ENCODE results near the gene CALY. TPM values are rescaled to one million over a fixed set of nuclear protein-coding genes. Genes with fewer than 3 reads are reported as not detected.

Gene CALY
- total RNA-seq, 1 donor from 2014 or later: not detected

Small RNA genes lying within 50 kb of the gene (small RNA-seq; reads per million reads assigned to genes)
- not detected for gene AL360181.4 (ENCODE audit: low replicate concordance)
- not detected for gene BANF1P2 (ENCODE audit: low replicate concordance)
- gene MIR3944 (ENCODE audit: low replicate concordance): 0.07 reads per million

Other genes starting within 250 kb of the CALY start
- gene ADGRA1, start 249.0 kb downstream of the CALY start, total RNA-seq: 0.10 TPM
- gene KNDC1, start 176.7 kb downstream of the CALY start, total RNA-seq: 1.1 TPM
- not detected for gene UTF1, start 106.7 kb downstream of the CALY start, total RNA-seq
- 0.20 TPM for gene VENTX, start 99.0 kb downstream of the CALY start, total RNA-seq
- 6.3 TPM for gene ADAM8, start 60.0 kb downstream of the CALY start, total RNA-seq
- 29.1 TPM for gene TUBGCP2, start 28.0 kb downstream of the CALY start, total RNA-seq
- gene ZNF511, start 28.0 kb downstream of the CALY start, total RNA-seq: 12.2 TPM
- not detected for gene PRAP1, start 10.5 kb upstream of the CALY start, total RNA-seq
- gene FUOM, start 21.1 kb upstream of the CALY start, total RNA-seq: 11.2 TPM
- gene ECHS1, start 36.5 kb upstream of the CALY start, total RNA-seq: 41.2 TPM
- gene PAOX, start 42.4 kb upstream of the CALY start, total RNA-seq: 3.6 TPM
- gene MTG1, start 57.3 kb upstream of the CALY start, total RNA-seq: 24.7 TPM
- gene SPRN, start 87.7 kb upstream of the CALY start, total RNA-seq: 0.89 TPM
- 2.5 TPM for gene SCART1, start 117.0 kb upstream of the CALY start, total RNA-seq
- gene CYP2E1, start 190.5 kb upstream of the CALY start, total RNA-seq: 0.69 TPM
- not detected for gene SYCE1, start 228.7 kb upstream of the CALY start, total RNA-seq